Adipocyte (in vitro differentiated cells): ENCODE results near the gene DPRX.

Experiments
- DNase-seq: peaks from one replicate; pipeline ENCODE4 v3.0.0-alpha.2; 2015; ENCODE audit warnings: low read depth
- H3K27me3 ChIP-seq: replicated peaks from 2 replicates; pipeline ENCODE4 v1.7.0; 2013; ENCODE audit warnings: mild to moderate bottlenecking, low read length, moderate library complexity; ENCODE audit not compliant: control insufficient read depth, insufficient read depth
- H3K36me3 ChIP-seq: 2 replicates; pipeline ENCODE4 v1.7.0; 2013; ENCODE audit warnings: low read length, mild to moderate bottlenecking, moderate library complexity; ENCODE audit not compliant: control insufficient read depth, insufficient read depth, severe bottlenecking
- H3K4me1 ChIP-seq: 2 replicates; pipeline ENCODE4 v1.7.0; 2013; ENCODE audit warnings: mild to moderate bottlenecking, low read length, moderate library complexity; ENCODE audit not compliant: control insufficient read depth, insufficient read depth
- H3K4me3 ChIP-seq: 2 replicates; pipeline ENCODE4 v1.7.0; 2013; ENCODE audit warnings: mild to moderate bottlenecking, low read length, moderate library complexity
- H3K9ac ChIP-seq: 2 replicates; pipeline ENCODE4 v1.7.0; 2013; ENCODE audit warnings: mild to moderate bottlenecking, low read length, moderate library complexity
- H3K9me3 ChIP-seq: 2 replicates; pipeline ENCODE4 v1.7.0; 2013; ENCODE audit warnings: mild to moderate bottlenecking, low read length, moderate library complexity; ENCODE audit not compliant: control insufficient read depth

The DPRX gene

GRCh38 chr19:53612762-53613526 is 18.9 kb upstream of the DPRX start:
- no peaks in the 10 kb centered on the region for H3K9me3 ChIP-seq
- no peaks in the 10 kb centered on the region for H3K36me3 ChIP-seq
- no peak overlapping the region for H3K9ac ChIP-seq
- H3K27me3 ChIP-seq = no peaks in the 10 kb centered on the region
- no peak overlapping the region for H3K4me3 ChIP-seq
- H3K4me1 ChIP-seq = no peaks in the 10 kb centered on the region
- DNase-seq = no peak

GRCh38 chr19:53621885-53622740 is 9.7 kb upstream of the DPRX start:
- DNase-seq = peak; percentile 3
- H3K36me3 ChIP-seq = no peaks in the 10 kb centered on the region
- no peaks in the 10 kb centered on the region for H3K27me3 ChIP-seq
- H3K9me3 ChIP-seq = no peaks in the 10 kb centered on the region
- H3K4me1 ChIP-seq = no peaks in the 10 kb centered on the region
- no peak overlapping the region for H3K4me3 ChIP-seq
- H3K9ac ChIP-seq = no peak overlapping the region

- DNase-seq = no peak
- no peak overlapping the region for H3K4me3 ChIP-seq
- H3K4me1 ChIP-seq = no peaks in the 10 kb centered on the region
- no peaks in the 10 kb centered on the region for H3K36me3 ChIP-seq
- H3K9ac ChIP-seq = no peak overlapping the region
- no peaks in the 10 kb centered on the region for H3K9me3 ChIP-seq
- H3K27me3 ChIP-seq = no peaks in the 10 kb centered on the region
Observed at GRCh38 chr19:53624771-53625545, 6.8 kb upstream of the DPRX start.

- H3K9ac ChIP-seq = no peak overlapping the region
- H3K4me1 ChIP-seq = no peaks in the 10 kb centered on the region
- H3K27me3 ChIP-seq = no peaks in the 10 kb centered on the region
- H3K9me3 ChIP-seq = no peaks in the 10 kb centered on the region
- DNase-seq = no peak
- no peaks in the 10 kb centered on the region for H3K36me3 ChIP-seq
- H3K4me3 ChIP-seq = no peak overlapping the region
Observed at GRCh38 chr19:53626486-53626885, 5.3 kb upstream of the DPRX start.

GRCh38 chr19:53626976-53627375 is 4.8 kb upstream of the DPRX start:
- Histone ChIP-seq H3K36me3 (no peaks in the 10 kb centered on the region), H3K4me3 (no peak overlapping the region), H3K27me3 (no peaks in the 10 kb centered on the region), H3K4me1 (no peaks in the 10 kb centered on the region), H3K9ac (no peak overlapping the region), H3K9me3 (no peaks in the 10 kb centered on the region)
- DNase-seq = no peak

GRCh38 chr19:53634768-53635167 is 3.0 kb downstream of the DPRX start:
- H3K4me3 ChIP-seq = no peak overlapping the region
- H3K36me3 ChIP-seq = no peaks in the 10 kb centered on the region
- DNase-seq = no peak
- no peaks in the 10 kb centered on the region for H3K9me3 ChIP-seq
- no peaks in the 10 kb centered on the region for H3K27me3 ChIP-seq
- no peaks in the 10 kb centered on the region for H3K4me1 ChIP-seq
- H3K9ac ChIP-seq = no peak overlapping the region

GRCh38 chr19:53639471-53639870 is 7.7 kb downstream of the DPRX start:
- no peaks in the 10 kb centered on the region for H3K4me1 ChIP-seq
- H3K36me3 ChIP-seq = no peaks in the 10 kb centered on the region
- H3K9me3 ChIP-seq = no peaks in the 10 kb centered on the region
- no peak overlapping the region for H3K4me3 ChIP-seq
- H3K9ac ChIP-seq = no peak overlapping the region
- DNase-seq = no peak
- H3K27me3 ChIP-seq = no peaks in the 10 kb centered on the region

- no peaks in the 10 kb centered on the region for H3K27me3 ChIP-seq
- no peak overlapping the region for H3K4me3 ChIP-seq
- DNase-seq = no peak
- H3K9ac ChIP-seq = no peak overlapping the region
- H3K9me3 ChIP-seq = no peaks in the 10 kb centered on the region
- H3K4me1 ChIP-seq = no peaks in the 10 kb centered on the region
- H3K36me3 ChIP-seq = no peaks in the 10 kb centered on the region
Observed at GRCh38 chr19:53642381-53643099, 10.7 kb downstream of the DPRX start.

GRCh38 chr19:53644061-53644816 is 12.4 kb downstream of the DPRX start:
- DNase-seq = no peak
- Histone ChIP-seq H3K27me3 (no peaks in the 10 kb centered on the region), H3K9me3 (no peaks in the 10 kb centered on the region), H3K4me3 (no peak overlapping the region), H3K9ac (no peak overlapping the region), H3K36me3 (no peaks in the 10 kb centered on the region), H3K4me1 (no peaks in the 10 kb centered on the region)

- DNase-seq = no peak
- H3K4me3 ChIP-seq = no peak overlapping the region
- H3K27me3 ChIP-seq = no peaks in the 10 kb centered on the region
- peaks cover 4% of the 10 kb centered on the region for H3K9me3 ChIP-seq
- H3K9ac ChIP-seq = no peak overlapping the region
- H3K4me1 ChIP-seq = no peaks in the 10 kb centered on the region
- no peaks in the 10 kb centered on the region for H3K36me3 ChIP-seq
Observed at GRCh38 chr19:53646144-53646543, 14.3 kb downstream of the DPRX start.
